GM12878 (cell line): ENCODE results near the gene CENPP. TPM values are rescaled to one million over a fixed set of nuclear protein-coding genes. Genes with fewer than 3 reads are reported as not detected.

Source experiments
- ATAC-seq: fragments of 200-7000 bp; cut with Tn5 transposase; 3 replicates; pipeline ENCODE4 v1.9.1; 2020; ENCODE audit warnings: mild to moderate bottlenecking, moderate library complexity
- BruUV-seq: library from RNA; stranded (reverse); fragments of 400-500 nt; replicated peaks from 2 replicates; lab custom pipeline; 2021; lab: Mats Ljungman, UMichigan
- CTCF ChIA-PET: fragments of 300-600 bp; sonication (Branson Sonifier 250); formaldehyde crosslinking; extraction: SDS; loops from one replicate; lab custom pipeline; 2021; ENCODE audit warnings: inconsistent platforms; lab: Yijun Ruan, JAX
- POLR2A ChIA-PET: fragments of 350-600 bp; formaldehyde crosslinking; extraction: SDS; loops from one replicate; lab custom pipeline; 2021; ENCODE audit warnings: inconsistent platforms; lab: Charles Lee
- RAD21 ChIA-PET: fragments of 300-600 bp; sonication (Branson Sonifier 250); formaldehyde crosslinking; loops from one replicate; lab custom pipeline; 2023; ENCODE audit warnings: antibody characterized with exemption; ENCODE audit not compliant: unreplicated experiment; lab: Charles Lee
- SMC1A ChIA-PET: fragments of 300-600 bp; sonication (Branson Sonifier 250); formaldehyde crosslinking; loops from one replicate; lab custom pipeline; 2023; ENCODE audit not compliant: unreplicated experiment, uncharacterized antibody; lab: Charles Lee
- DNase-seq: peaks from one replicate; pipeline ENCODE4 v3.0.0-alpha.2; 2011; ENCODE audit warnings: low read depth, low spot score
- FAIRE-seq: peaks from 3 replicates; lab custom pipeline; 2011; peaks lifted over from hg19 to GRCh38; lab: Jason Lieb, UNC
- H2AFZ ChIP-seq: 2 replicates; pipeline ENCODE4 v1.6.0; 2011; ENCODE audit warnings: low read depth, low read length, control low read depth; ENCODE audit not compliant: control insufficient read depth
- H3K27ac ChIP-seq: 2 replicates; pipeline ENCODE4 v1.5.1; 2011; ENCODE audit warnings: control low read depth; ENCODE audit not compliant: control insufficient read depth, insufficient read depth
- H3K27me3 ChIP-seq, 2 experiments: replicated peaks in 1 of 2; 2 replicates each; pipeline versions ENCODE4 v1.6.0 to v1.6.1; 2011; ENCODE audit warnings: low read length in 1 of 2; ENCODE audit not compliant: control insufficient read depth in 2 of 2, insufficient read depth in 2 of 2
- H3K36me3 ChIP-seq, 2 experiments: 2 replicates each; pipeline ENCODE4 v1.5.1; 2011; ENCODE audit warnings: low read length in 1 of 2; ENCODE audit not compliant: control insufficient read depth in 2 of 2, insufficient read depth in 2 of 2
- H3K4me1 ChIP-seq: 2 replicates; pipeline ENCODE4 v1.6.1; 2011; ENCODE audit warnings: mild to moderate bottlenecking, low read length, moderate library complexity, mixed read lengths; ENCODE audit not compliant: control insufficient read depth, insufficient read depth
- H3K4me2 ChIP-seq: 2 replicates; pipeline ENCODE4 v1.6.0; 2011; ENCODE audit warnings: control low read depth; ENCODE audit not compliant: control insufficient read depth, insufficient read depth
- H3K4me3 ChIP-seq: fragments of 200-600 bp; sonication (generic); 2 replicates; pipeline ENCODE4 v1.5.1; 2016
- H3K79me2 ChIP-seq: 2 replicates; pipeline ENCODE4 v1.6.0; 2011; ENCODE audit warnings: low read length; ENCODE audit not compliant: control insufficient read depth, insufficient read depth
- H3K9ac ChIP-seq: 2 replicates; pipeline ENCODE4 v1.8.0; 2011; ENCODE audit warnings: low read length, control low read depth, mixed read lengths; ENCODE audit not compliant: control insufficient read depth, insufficient read depth
- H3K9me3 ChIP-seq: replicated peaks from 3 replicates; pipeline ENCODE4 v1.5.1; 2011; ENCODE audit warnings: mild to moderate bottlenecking, low read length; ENCODE audit not compliant: control insufficient read depth, insufficient read depth
- H4K20me1 ChIP-seq: 2 replicates; pipeline ENCODE4 v1.6.0; 2011; ENCODE audit not compliant: control insufficient read depth, insufficient read depth
- CTCF ChIP-seq, 3 experiments: IDR thresholded peaks in 2 of 3; conservative IDR thresholded peaks in 1 of 3; 2 replicates each; pipeline ENCODE4 v1.5.1; 2011; ENCODE audit warnings: low read depth in 3 of 3, low read length in 3 of 3, mild to moderate bottlenecking in 3 of 3, control low read depth in 2 of 3, moderate library complexity in 2 of 3, inconsistent platforms in 1 of 3, mixed read lengths in 1 of 3; ENCODE audit not compliant: control insufficient read depth in 2 of 3, insufficient read depth in 1 of 3; ENCODE audit errors: extremely low read depth in 1 of 3
- EGR1 ChIP-seq, 2 experiments: IDR thresholded peaks; 1 replicate in 1 of 2; 2 replicates in 1 of 2; pipeline ENCODE4 v1.6.1; 2011 to 2012; ENCODE audit warnings: low read depth in 2 of 2, low read length in 2 of 2, borderline replicate concordance in 1 of 2, mild to moderate bottlenecking in 1 of 2, moderate library complexity in 1 of 2
- ETV6 ChIP-seq, 2 experiments: fragments of 450-650 bp in 1 of 2; IDR thresholded peaks in 1 of 2; conservative IDR thresholded peaks in 1 of 2; 2 replicates each; pipeline ENCODE4 v1.6.1; 2014; ENCODE audit warnings: antibody characterized with exemption in 1 of 2, borderline replicate concordance in 1 of 2, low read depth in 1 of 2, mild to moderate bottlenecking in 1 of 2, moderate library complexity in 1 of 2
- FOXK2 ChIP-seq: fragments of 450-650 bp; IDR thresholded peaks from 2 replicates; pipeline ENCODE4 v1.6.1; 2017; ENCODE audit warnings: mild to moderate bottlenecking, moderate library complexity
- KDM1A ChIP-seq: fragments of 200-600 bp; sonication (generic); IDR thresholded peaks from 2 replicates; pipeline ENCODE4 v1.6.1; 2016; ENCODE audit warnings: borderline replicate concordance
- NRF1 ChIP-seq: conservative IDR thresholded peaks from 2 replicates; pipeline ENCODE4 v1.6.1; 2011; ENCODE audit warnings: mild to moderate bottlenecking, low read depth, low read length, improper control_type of control experiment
- PKNOX1 ChIP-seq: fragments of 450-650 bp; IDR thresholded peaks from 2 replicates; pipeline ENCODE4 v1.6.1; 2016; ENCODE audit warnings: mild to moderate bottlenecking
- WGBS: methylation state at CpG from one replicate; pipeline ENCODE4 v1.1.6; 2016; ENCODE audit warnings: low lambda C conversion rate; ENCODE audit not compliant: insufficient replicate concordance, insufficient coverage; ENCODE audit errors: missing lambda C conversion rate; 5-methylcytosine and 5-hydroxymethylcytosine counted together
- in situ Hi-C: fragments of 300-500 bp; cut with MboI; formaldehyde crosslinking; loops from 9 replicates; pipeline ENCODE4 v1.14.3; 2018; ENCODE audit warnings: mixed read lengths
- intact Hi-C: fragments of 100-400 bp; cut with micrococcal nuclease; formaldehyde crosslinking; loops from one replicate; pipeline ENCODE4 v1.14.2; 2022; ENCODE audit not compliant: unreplicated experiment
- polyA plus RNA-seq, 11 experiments: library from polyadenylated mRNA; depleted of rRNA in 4 of 11; unstranded in 6 of 11; stranded (reverse) in 5 of 11; fragments of >200 nt; fragmentation: Nextera tagmentation in 4 of 11; fragmentation: Illumina TruSeq in 1 of 11; extraction: Ambion mirVana in 4 of 11; extraction: Trizol in 1 of 11; gene quantifications; 1 replicate in 1 of 11; 2 replicates in 10 of 11; pipeline versions ENCODE4 v1.2.1 to v1.2.3, GENCODE V29; 2011 to 2016; ENCODE audit warnings: inconsistent platforms in 2 of 11, missing spikeins in 2 of 11, low read depth in 1 of 11
- total RNA-seq, 4 experiments: library from RNA; depleted of rRNA in 3 of 4; stranded (reverse); fragments of >200 nt in 3 of 4; fragmentation: Illumina TruSeq in 1 of 4; extraction: Trizol in 1 of 4; gene quantifications; 2 replicates each; pipeline versions ENCODE4 v1.2.1 to v1.2.3, GENCODE V29; 2013 to 2021

CENPP gene
- total and polyA plus RNA-seq, 10 of the 15 experiments (the other 5 are each of a cell fraction or from before 2014, with no cell fraction given) = 9.4 to 31.4 (median 19.8) TPM

DNA sequence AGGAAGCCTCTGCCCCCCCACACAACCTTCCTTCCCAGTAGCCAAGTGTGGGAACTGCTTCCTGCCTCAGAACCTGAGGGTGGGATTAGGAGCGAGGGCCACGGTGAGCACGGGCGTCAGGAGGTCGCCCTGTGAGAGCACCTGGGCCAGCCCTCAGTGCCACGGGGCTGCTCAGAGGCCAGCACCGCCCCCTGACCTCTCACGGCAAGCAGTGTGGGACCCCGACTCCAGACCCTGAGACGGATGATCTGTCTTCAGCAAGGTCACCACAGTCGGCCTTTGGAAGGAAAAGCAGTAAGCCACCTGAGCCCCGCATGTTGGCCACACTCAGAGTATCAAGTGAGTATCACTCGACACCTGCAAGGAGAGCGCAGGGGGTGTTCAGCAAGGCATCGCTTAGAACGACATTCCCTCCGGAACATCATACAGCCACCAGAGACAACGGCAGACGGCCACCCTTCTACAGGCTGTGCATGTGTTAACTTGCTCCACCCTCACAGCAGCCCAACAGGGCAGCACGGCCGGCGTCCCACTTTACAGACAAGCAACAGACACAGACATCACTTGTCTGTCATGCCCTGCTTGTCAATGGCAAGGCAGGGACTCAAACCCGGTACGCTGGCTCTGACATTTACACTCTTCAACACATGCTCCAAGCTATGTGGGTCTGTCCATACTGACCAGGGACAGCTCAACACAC is 294.0 kb downstream of the CENPP start:
- no peak overlapping the region for H3K27ac ChIP-seq
- H3K36me3 ChIP-seq = peaks cover 17 to 18% of the 10 kb centered on the region in 2 experiments
- ChIA-PET POLR2A (interaction anchor here (0.6 kb wide), 1 partner anchor 48 kb away, joined by 3 read pairs; no protein-coding TSS in a partner anchor), SMC1A (no interaction called here), CTCF (no interaction called here)
- no peak overlapping the region for H3K4me2 ChIP-seq
- no peak for ATAC-seq
- H3K9me3 ChIP-seq = no peaks in the 10 kb centered on the region
- H4K20me1 ChIP-seq = no peaks in the 10 kb centered on the region
- intact Hi-C loops (no loop called here), in situ Hi-C loops (no loop called here)
- H3K9ac ChIP-seq = no peak overlapping the region
- BruUV-seq = no TSS peak
- H3K79me2 ChIP-seq = no peaks in the 10 kb centered on the region
- no peaks in the 10 kb centered on the region for H3K4me1 ChIP-seq
- no peak overlapping the region for H3K4me3 ChIP-seq
- TF ChIP-seq PKNOX1 = no peak
- no peak for TF ChIP-seq KDM1A
- no peak for TF ChIP-seq FOXK2
- no peak for TF ChIP-seq NRF1
- no peak for TF ChIP-seq EGR1 (IDR thresholded peaks at IDR 0.05; ENCODE audit: borderline replicate concordance in 1 of 2, low read depth in 2 of 2, low read length in 2 of 2)
- no peak for TF ChIP-seq CTCF (IDR thresholded peaks at IDR 0.05 in 2 of 3, conservative IDR thresholded peaks at IDR 0.05 in 1 of 3; ENCODE audit: control insufficient read depth in 2 of 3, extremely low read depth in 1 of 3, insufficient read depth in 1 of 3, low read depth in 3 of 3, low read length in 3 of 3)
- TF ChIP-seq ETV6 (conservative IDR thresholded peaks at IDR 0.05 in 1 of 2, IDR thresholded peaks at IDR 0.05 in 1 of 2; ENCODE audit: borderline replicate concordance in 1 of 2, low read depth in 1 of 2) = no peak
- TF ChIP-seq, all 136 proteins: peak for 0
- DNase-seq = no peak
- H3K27me3 ChIP-seq = no peaks in the 10 kb centered on the region
- H2AFZ ChIP-seq = no peak overlapping the region
- FAIRE-seq = no peak
- RAD21 ChIA-PET = no interaction called here
- 95% methylated on average over 24 of the region's 24 CpGs for WGBS
